GM19025 (cell line): Measurements from ENCODE around the gene LIMCH1.
"Not testable (repeated sequence)": the region's sequence is repeated elsewhere in the genome, so short reads cannot be mapped to it uniquely, and the experiment has no call there.

Source experiments
- ATAC-seq: cut with Tn5 transposase; IDR thresholded peaks from one replicate; pipeline ENCODE4 v1.9.1; 2021; ENCODE audit warnings: mild to moderate bottlenecking, low read depth, moderate library complexity; ENCODE audit not compliant: unreplicated experiment

LIMCH1 gene

GRCh38 chr4:41635441-41635840 is 97.5 kb downstream of the LIMCH1 start:
- no peak for ATAC-seq

- ATAC-seq, result no peak
Measured at GRCh38 chr4:41638203-41638602, 100.2 kb downstream of the LIMCH1 start.

- no peak for ATAC-seq
Measured at GRCh38 chr4:41638866-41639265, 100.9 kb downstream of the LIMCH1 start.

- ATAC-seq, result no peak
Measured at GRCh38 chr4:41639291-41639690, 101.3 kb downstream of the LIMCH1 start.

- ATAC-seq, result no peak
Measured at GRCh38 chr4:41640906-41641305, 102.9 kb downstream of the LIMCH1 start.

- ATAC-seq, result not testable (repeated sequence)
Measured at GRCh38 chr4:41642746-41643145, 104.8 kb downstream of the LIMCH1 start.

- no peak for ATAC-seq
Measured at GRCh38 chr4:41643331-41643730, 105.4 kb downstream of the LIMCH1 start.

- no peak for ATAC-seq
Measured at GRCh38 chr4:41644288-41644914, 106.4 kb downstream of the LIMCH1 start.

- no peak for ATAC-seq
Measured at GRCh38 chr4:41644915-41645295, 106.9 kb downstream of the LIMCH1 start.

GRCh38 chr4:41645728-41646390 is 107.9 kb downstream of the LIMCH1 start:
- no peak for ATAC-seq

GRCh38 chr4:41646862-41647261 is 108.9 kb downstream of the LIMCH1 start:
- no peak for ATAC-seq

GRCh38 chr4:41647383-41647782 is 109.4 kb downstream of the LIMCH1 start:
- no peak for ATAC-seq

GRCh38 chr4:41651150-41651549 is 113.2 kb downstream of the LIMCH1 start:
- ATAC-seq, result not testable (repeated sequence)

- no peak for ATAC-seq
Measured at GRCh38 chr4:41652971-41653370, 115.0 kb downstream of the LIMCH1 start.

- ATAC-seq, result no peak
Measured at GRCh38 chr4:41653523-41653922, 115.6 kb downstream of the LIMCH1 start.

- no peak for ATAC-seq
Measured at GRCh38 chr4:41655177-41655576, 117.2 kb downstream of the LIMCH1 start.

GRCh38 chr4:41656106-41656505 is 118.1 kb downstream of the LIMCH1 start:
- ATAC-seq, result no peak

- ATAC-seq, result no peak
Measured at GRCh38 chr4:41656572-41657520, 118.9 kb downstream of the LIMCH1 start.

GRCh38 chr4:41657561-41657960 is 119.6 kb downstream of the LIMCH1 start:
- ATAC-seq, result no peak

- no peak for ATAC-seq
Measured at GRCh38 chr4:41658163-41658562, 120.2 kb downstream of the LIMCH1 start.

GRCh38 chr4:41660352-41660751 is 122.4 kb downstream of the LIMCH1 start:
- no peak for ATAC-seq
